Astrocyte of the hippocampus (primary cell): ENCODE data around the gene CLIC6.

Source experiments
- DNase-seq: peaks from one replicate; pipeline ENCODE4 v3.0.0; 2011; ENCODE audit warnings: low read depth, low spot score

CLIC6 gene

DNA sequence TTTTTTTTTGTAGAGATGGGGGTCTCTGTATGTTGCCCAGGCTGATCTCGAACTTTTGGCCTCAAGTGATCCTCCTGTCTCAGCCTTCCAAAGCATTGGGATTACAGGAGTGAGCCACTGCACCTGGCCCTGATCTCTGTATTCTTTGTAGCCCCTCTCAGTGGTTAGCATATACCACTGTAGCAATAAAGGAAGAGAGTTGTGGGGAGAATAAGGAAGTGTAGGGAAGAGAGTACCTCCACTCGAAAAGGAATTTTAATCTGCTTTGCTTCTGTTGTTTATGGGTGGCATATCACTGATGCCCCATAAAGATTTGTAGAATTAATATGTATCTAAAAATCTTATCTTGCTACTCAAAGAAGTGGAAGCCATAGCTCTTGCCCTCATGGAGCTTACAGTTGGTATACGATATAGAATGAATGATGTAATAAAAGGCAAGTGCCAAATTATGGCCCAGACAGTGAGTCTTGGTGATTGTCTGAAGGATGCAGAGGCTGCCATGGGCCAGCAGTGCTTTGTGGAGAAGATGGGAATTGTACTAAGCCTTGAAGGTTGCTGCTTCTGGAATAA is 96.0 kb downstream of the CLIC6 start:
- no peak for DNase-seq

DNA sequence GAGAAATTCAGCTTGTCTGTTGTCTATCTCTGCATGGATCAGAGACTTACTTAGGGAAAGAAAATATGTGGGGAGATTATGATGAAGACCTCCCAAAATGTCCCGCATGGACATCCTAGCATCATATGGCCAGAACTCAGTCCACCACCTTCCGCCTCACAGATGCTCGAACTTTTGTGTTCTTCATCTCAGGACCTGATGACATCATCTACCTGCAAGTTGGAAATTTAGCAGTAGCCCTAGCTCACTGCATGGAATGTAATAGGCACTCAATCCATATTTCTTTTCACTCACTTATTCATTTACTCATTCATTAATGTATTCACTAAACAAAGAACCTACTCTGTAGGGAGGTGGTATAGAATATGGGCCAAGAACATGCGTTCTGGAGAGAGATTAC is 96.8 kb downstream of the CLIC6 start:
- DNase-seq = no peak

DNA sequence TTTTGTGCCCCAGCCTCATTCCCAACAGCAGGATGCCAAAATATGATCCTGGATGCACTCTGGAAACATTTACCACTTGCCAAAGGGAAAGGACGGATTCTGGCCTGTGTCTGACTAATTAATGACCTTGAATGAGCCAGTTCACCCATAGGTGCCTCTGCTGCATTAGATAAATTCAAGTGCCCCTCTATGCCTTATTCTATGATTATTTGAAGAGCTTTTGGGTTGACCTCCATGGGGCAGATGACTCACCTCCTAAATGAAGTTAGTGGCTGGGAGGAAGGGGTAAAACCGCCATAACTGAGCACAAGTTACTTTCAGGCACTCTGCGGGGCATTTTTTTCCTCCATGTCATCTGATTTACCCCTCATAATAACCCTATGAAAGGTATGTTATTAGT is 98.1 kb downstream of the CLIC6 start:
- no peak for DNase-seq
